ENCODE results near the gene NUDCD3. TPM values are rescaled to one million over a fixed set of nuclear protein-coding genes. Genes with fewer than 3 reads are reported as not detected.

Gene NUDCD3
- total and polyA plus RNA-seq, 2 experiments from 2014 or later: 35.7 to 42.7 TPM

DNA sequence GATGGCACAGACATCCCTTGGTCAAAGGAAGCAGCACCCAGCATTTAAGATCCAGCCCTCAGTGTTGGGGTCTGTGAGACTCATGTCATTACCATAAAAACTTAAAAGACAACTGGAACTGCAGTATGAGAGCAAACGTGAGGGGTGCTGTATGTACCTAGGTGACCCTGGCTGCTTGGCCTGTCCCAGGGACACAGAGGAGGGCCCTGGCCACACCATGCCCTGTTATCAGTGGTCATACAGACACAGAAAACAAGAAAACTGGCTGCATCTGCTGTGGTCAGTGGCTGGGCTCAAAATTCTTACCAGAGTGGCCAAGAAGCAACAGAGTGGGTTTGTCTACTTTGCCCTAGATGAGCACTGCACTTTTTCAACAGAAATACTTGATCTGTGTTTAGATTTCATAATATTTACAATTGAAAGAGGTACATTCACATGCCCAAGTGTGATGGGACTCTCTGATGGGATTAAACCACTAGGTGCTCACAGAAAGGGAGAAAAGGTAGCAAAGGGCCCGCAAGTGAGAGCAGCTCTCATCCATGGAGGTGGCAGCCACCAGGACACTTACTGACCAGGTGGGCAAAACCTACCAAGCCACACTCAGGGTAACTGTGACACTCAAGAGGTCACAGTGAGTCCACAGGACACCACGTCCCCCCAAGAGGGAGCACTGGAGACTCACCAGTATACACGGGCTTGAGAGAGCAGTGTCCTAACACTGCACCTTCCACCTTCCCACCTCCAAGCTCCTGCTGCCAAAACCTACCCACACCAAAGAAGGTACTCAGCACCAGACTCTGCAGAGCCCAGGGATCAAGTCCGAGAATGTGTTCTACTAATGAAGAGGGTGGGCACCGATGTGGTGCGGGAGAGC is 97.0 kb downstream of the NUDCD3 start:
- Histone ChIP-seq H3K4me1 (ENCODE audit: insufficient read depth) (no peaks in the 10 kb centered on the region), H3K27ac (ENCODE audit: low read depth) (no peak overlapping the region), H2AFZ (no peak overlapping the region), H3F3A (replicated peaks; ENCODE audit: low read depth) (no peaks in the 10 kb centered on the region), H3K9me2 (ENCODE audit: insufficient read depth) (no peaks in the 10 kb centered on the region), H4K20me1 (replicated peaks; ENCODE audit: insufficient read depth) (0 out of 2 replicates have a peak, but pooled peaks cover 4% of the 10 kb centered on the region), H3K4me2 (no peak overlapping the region), H3K4me3 (no peak overlapping the region), H3K36me3 (ENCODE audit: insufficient read depth) (no peaks in the 10 kb centered on the region; the same call in 1 of the 2 replicates), H3K27me3 (ENCODE audit: insufficient read depth) (no peaks in the 10 kb centered on the region), H3K79me2 (replicated peaks; ENCODE audit: insufficient read depth) (0 out of 2 replicates have a peak, but pooled peaks cover 3% of the 10 kb centered on the region)
- TF ChIP-seq, protein P1, sequence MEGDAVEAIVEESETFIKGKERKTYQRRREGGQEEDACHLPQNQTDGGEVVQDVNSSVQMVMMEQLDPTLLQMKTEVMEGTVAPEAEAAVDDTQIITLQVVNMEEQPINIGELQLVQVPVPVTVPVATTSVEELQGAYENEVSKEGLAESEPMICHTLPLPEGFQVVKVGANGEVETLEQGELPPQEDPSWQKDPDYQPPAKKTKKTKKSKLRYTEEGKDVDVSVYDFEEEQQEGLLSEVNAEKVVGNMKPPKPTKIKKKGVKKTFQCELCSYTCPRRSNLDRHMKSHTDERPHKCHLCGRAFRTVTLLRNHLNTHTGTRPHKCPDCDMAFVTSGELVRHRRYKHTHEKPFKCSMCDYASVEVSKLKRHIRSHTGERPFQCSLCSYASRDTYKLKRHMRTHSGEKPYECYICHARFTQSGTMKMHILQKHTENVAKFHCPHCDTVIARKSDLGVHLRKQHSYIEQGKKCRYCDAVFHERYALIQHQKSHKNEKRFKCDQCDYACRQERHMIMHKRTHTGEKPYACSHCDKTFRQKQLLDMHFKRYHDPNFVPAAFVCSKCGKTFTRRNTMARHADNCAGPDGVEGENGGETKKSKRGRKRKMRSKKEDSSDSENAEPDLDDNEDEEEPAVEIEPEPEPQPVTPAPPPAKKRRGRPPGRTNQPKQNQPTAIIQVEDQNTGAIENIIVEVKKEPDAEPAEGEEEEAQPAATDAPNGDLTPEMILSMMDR (conservative IDR thresholded peaks at IDR 0.05; ENCODE audit: low read depth in 2 of 2): no peak
- TF ChIP-seq, protein P2, sequence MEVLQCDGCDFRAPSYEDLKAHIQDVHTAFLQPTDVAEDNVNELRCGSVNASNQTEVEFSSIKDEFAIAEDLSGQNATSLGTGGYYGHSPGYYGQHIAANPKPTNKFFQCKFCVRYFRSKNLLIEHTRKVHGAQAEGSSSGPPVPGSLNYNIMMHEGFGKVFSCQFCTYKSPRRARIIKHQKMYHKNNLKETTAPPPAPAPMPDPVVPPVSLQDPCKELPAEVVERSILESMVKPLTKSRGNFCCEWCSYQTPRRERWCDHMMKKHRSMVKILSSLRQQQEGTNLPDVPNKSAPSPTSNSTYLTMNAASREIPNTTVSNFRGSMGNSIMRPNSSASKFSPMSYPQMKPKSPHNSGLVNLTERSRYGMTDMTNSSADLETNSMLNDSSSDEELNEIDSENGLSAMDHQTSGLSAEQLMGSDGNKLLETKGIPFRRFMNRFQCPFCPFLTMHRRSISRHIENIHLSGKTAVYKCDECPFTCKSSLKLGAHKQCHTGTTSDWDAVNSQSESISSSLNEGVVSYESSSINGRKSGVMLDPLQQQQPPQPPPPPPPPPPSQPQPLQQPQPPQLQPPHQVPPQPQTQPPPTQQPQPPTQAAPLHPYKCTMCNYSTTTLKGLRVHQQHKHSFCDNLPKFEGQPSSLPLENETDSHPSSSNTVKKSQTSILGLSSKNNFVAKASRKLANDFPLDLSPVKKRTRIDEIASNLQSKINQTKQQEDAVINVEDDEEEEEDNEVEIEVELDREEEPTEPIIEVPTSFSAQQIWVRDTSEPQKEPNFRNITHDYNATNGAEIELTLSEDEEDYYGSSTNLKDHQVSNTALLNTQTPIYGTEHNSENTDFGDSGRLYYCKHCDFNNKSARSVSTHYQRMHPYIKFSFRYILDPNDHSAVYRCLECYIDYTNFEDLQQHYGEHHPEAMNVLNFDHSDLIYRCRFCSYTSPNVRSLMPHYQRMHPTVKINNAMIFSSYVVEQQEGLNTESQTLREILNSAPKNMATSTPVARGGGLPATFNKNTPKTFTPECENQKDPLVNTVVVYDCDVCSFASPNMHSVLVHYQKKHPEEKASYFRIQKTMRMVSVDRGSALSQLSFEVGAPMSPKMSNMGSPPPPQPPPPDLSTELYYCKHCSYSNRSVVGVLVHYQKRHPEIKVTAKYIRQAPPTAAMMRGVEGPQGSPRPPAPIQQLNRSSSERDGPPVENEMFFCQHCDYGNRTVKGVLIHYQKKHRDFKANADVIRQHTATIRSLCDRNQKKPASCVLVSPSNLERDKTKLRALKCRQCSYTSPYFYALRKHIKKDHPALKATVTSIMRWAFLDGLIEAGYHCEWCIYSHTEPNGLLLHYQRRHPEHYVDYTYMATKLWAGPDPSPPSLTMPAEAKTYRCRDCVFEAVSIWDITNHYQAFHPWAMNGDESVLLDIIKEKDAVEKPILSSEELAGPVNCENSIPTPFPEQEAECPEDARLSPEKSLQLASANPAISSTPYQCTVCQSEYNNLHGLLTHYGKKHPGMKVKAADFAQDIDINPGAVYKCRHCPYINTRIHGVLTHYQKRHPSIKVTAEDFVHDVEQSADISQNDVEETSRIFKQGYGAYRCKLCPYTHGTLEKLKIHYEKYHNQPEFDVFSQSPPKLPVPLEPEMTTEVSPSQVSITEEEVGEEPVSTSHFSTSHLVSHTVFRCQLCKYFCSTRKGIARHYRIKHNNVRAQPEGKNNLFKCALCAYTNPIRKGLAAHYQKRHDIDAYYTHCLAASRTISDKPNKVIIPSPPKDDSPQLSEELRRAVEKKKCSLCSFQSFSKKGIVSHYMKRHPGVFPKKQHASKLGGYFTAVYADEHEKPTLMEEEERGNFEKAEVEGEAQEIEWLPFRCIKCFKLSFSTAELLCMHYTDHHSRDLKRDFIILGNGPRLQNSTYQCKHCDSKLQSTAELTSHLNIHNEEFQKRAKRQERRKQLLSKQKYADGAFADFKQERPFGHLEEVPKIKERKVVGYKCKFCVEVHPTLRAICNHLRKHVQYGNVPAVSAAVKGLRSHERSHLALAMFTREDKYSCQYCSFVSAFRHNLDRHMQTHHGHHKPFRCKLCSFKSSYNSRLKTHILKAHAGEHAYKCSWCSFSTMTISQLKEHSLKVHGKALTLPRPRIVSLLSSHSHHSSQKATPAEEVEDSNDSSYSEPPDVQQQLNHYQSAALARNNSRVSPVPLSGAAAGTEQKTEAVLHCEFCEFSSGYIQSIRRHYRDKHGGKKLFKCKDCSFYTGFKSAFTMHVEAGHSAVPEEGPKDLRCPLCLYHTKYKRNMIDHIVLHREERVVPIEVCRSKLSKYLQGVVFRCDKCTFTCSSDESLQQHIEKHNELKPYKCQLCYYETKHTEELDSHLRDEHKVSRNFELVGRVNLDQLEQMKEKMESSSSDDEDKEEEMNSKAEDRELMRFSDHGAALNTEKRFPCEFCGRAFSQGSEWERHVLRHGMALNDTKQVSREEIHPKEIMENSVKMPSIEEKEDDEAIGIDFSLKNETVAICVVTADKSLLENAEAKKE (CRISPR knock-in tag; IDR thresholded peaks at IDR 0.05): no peak
- no peak for TF ChIP-seq POLR2AphosphoS5 (IDR thresholded peaks at IDR 0.05; ENCODE audit: low read depth)
- TF ChIP-seq ZNF331 (CRISPR knock-in tag; IDR thresholded peaks at IDR 0.05; ENCODE audit: low read depth): no peak
- TF ChIP-seq EZH2 (IDR thresholded peaks at IDR 0.05; ENCODE audit: low read depth, unreplicated experiment): no peak
- TF ChIP-seq CREB1 (CRISPR knock-in tag; IDR thresholded peaks at IDR 0.05; ENCODE audit: low read depth): no peak
- no peak for TF ChIP-seq JUNB (IDR thresholded peaks at IDR 0.05; ENCODE audit: unreplicated experiment)
- TF ChIP-seq STAT1 (IDR thresholded peaks at IDR 0.05; ENCODE audit: unreplicated experiment): no peak
- no peak for TF ChIP-seq NANOG (IDR thresholded peaks at IDR 0.05; ENCODE audit: borderline replicate concordance)
- no peak overlapping the region for H3K27ac Mint-ChIP-seq
- H3K27me3 Mint-ChIP-seq (ENCODE audit: insufficient read depth, low read depth, poor library complexity): peaks cover 2% of the 10 kb centered on the region
- ATAC-seq: no peak
- peaks cover 10% of the 10 kb centered on the region; the same call in 2 of the 3 replicates for H3K36me3 Mint-ChIP-seq (ENCODE audit: low read depth)
- no peak for DNase-seq (ENCODE audit: low spot score)
- no peaks in the 10 kb centered on the region for H3K4me1 Mint-ChIP-seq
- no peaks in the 10 kb centered on the region; the same call in 2 of the 3 replicates for H3K9me3 Mint-ChIP-seq
- H3K4me3 Mint-ChIP-seq: no peak overlapping the region
